ENCODE measurements around the gene TRIM46. TPM values are rescaled to one million over a fixed set of nuclear protein-coding genes. Genes with fewer than 3 reads are reported as not detected.
"Not testable (repeated sequence)": the region's sequence is repeated elsewhere in the genome, so short reads cannot be mapped to it uniquely, and the experiment has no call there.

TRIM46 gene
- polyA plus RNA-seq, 1 donor (not counting 4 experiments of a cell fraction or from before 2014, with no cell fraction given): 1.7 TPM

- FAIRE-seq: no peak
- Histone ChIP-seq H4K20me1 (ENCODE audit: control insufficient read depth, extremely low read depth, insufficient read depth, low read length) (no peaks in the 10 kb centered on the region), H3K27ac (ENCODE audit: control insufficient read depth, insufficient read depth, low read length) (no peak overlapping the region), H3K79me2 (ENCODE audit: control insufficient read depth, insufficient read depth, low read length) (peaks cover 13% of the 10 kb centered on the region), H3K27me3 (ENCODE audit: control insufficient read depth, extremely low read depth, insufficient read depth, low read length) (no peaks in the 10 kb centered on the region), H3K9ac (ENCODE audit: control insufficient read depth, extremely low read depth, insufficient read depth, low read length) (no peak overlapping the region), H3K4me3 (ENCODE audit: control insufficient read depth in 2 of 3, extremely low read depth in 1 of 3, insufficient read depth in 2 of 3, low read depth in 1 of 3, low read length in 3 of 3) (no peak overlapping the region), H3K36me3 (ENCODE audit: control insufficient read depth in 2 of 2, extremely low read depth in 1 of 2, insufficient read depth in 2 of 2, low read length in 2 of 2) (no peaks in the 10 kb centered on the region), H3K4me1 (ENCODE audit: control insufficient read depth, extremely low read depth, insufficient read depth, low read length) (peaks cover 42% of the 10 kb centered on the region), H2AFZ (ENCODE audit: control insufficient read depth, low read length) (no peak overlapping the region), H3K9me1 (ENCODE audit: control insufficient read depth, extremely low read depth, insufficient read depth, low read length) (no peaks in the 10 kb centered on the region), H3K9me3 (ENCODE audit: control insufficient read depth, low read depth, low read length) (no peaks in the 10 kb centered on the region), H3K4me2 (ENCODE audit: control insufficient read depth, extremely low read depth, insufficient read depth, low read depth, low read length) (no peak overlapping the region)
- TF ChIP-seq CTCF (optimal IDR thresholded peaks at IDR 0.05 in 1 of 3, IDR thresholded peaks at IDR 0.05 in 1 of 3, conservative IDR thresholded peaks at IDR 0.05 in 1 of 3; ENCODE audit: extremely low read depth in 1 of 3, insufficient read depth in 2 of 3, low read length in 3 of 3) (no peak), EZH2 (IDR thresholded peaks at IDR 0.05; ENCODE audit: low read length) (no peak)
- dilution Hi-C loops (cut with MboI; ENCODE audit: extremely low pct_ligation_motif_present, low sequenced_read_pairs): no loop called here
- DNase-seq (ENCODE audit: low read depth, low spot score): no peak
These were observed 49.4 kb downstream of the TRIM46 start for GRCh38 chr1:155223047-155223446.

GRCh38 chr1:155225404-155225759 is 51.7 kb downstream of the TRIM46 start:
- H3K4me3 ChIP-seq (ENCODE audit: control insufficient read depth in 2 of 3, extremely low read depth in 1 of 3, insufficient read depth in 2 of 3, low read depth in 1 of 3, low read length in 3 of 3); H2AFZ ChIP-seq (ENCODE audit: control insufficient read depth, low read length); H3K9ac ChIP-seq (ENCODE audit: control insufficient read depth, extremely low read depth, insufficient read depth, low read length); FAIRE-seq; H3K9me3 ChIP-seq (ENCODE audit: control insufficient read depth, low read depth, low read length); dilution Hi-C loops (cut with MboI; ENCODE audit: extremely low pct_ligation_motif_present, low sequenced_read_pairs); DNase-seq (ENCODE audit: low read depth, low spot score); H3K9me1 ChIP-seq (ENCODE audit: control insufficient read depth, extremely low read depth, insufficient read depth, low read length); H4K20me1 ChIP-seq (ENCODE audit: control insufficient read depth, extremely low read depth, insufficient read depth, low read length); H3K36me3 ChIP-seq (ENCODE audit: control insufficient read depth in 2 of 2, extremely low read depth in 1 of 2, insufficient read depth in 2 of 2, low read length in 2 of 2); H3K27me3 ChIP-seq (ENCODE audit: control insufficient read depth, extremely low read depth, insufficient read depth, low read length): not testable (repeated sequence)
- Histone ChIP-seq H3K4me2 (ENCODE audit: control insufficient read depth, extremely low read depth, insufficient read depth, low read depth, low read length) (peak overlapping the region; percentile 19), H3K4me1 (ENCODE audit: control insufficient read depth, extremely low read depth, insufficient read depth, low read length) (peaks cover 37% of the 10 kb centered on the region), H3K27ac (ENCODE audit: control insufficient read depth, insufficient read depth, low read length) (peak overlapping the region; percentile 28), H3K79me2 (ENCODE audit: control insufficient read depth, insufficient read depth, low read length) (peaks cover 13% of the 10 kb centered on the region)

GRCh38 chr1:155226188-155226909 is 52.7 kb downstream of the TRIM46 start:
- Histone ChIP-seq H3K9ac (ENCODE audit: control insufficient read depth, extremely low read depth, insufficient read depth, low read length) (peak overlapping the region; percentile 90), H4K20me1 (ENCODE audit: control insufficient read depth, extremely low read depth, insufficient read depth, low read length) (no peaks in the 10 kb centered on the region), H3K9me1 (ENCODE audit: control insufficient read depth, extremely low read depth, insufficient read depth, low read length) (peaks cover 3% of the 10 kb centered on the region), H2AFZ (ENCODE audit: control insufficient read depth, low read length) (peak overlapping the region; percentile 71), H3K4me1 (ENCODE audit: control insufficient read depth, extremely low read depth, insufficient read depth, low read length) (peaks cover 37% of the 10 kb centered on the region), H3K9me3 (ENCODE audit: control insufficient read depth, low read depth, low read length) (no peaks in the 10 kb centered on the region), H3K27me3 (ENCODE audit: control insufficient read depth, extremely low read depth, insufficient read depth, low read length) (no peaks in the 10 kb centered on the region), H3K4me2 (ENCODE audit: control insufficient read depth, extremely low read depth, insufficient read depth, low read depth, low read length) (peak overlapping the region; percentile 87), H3K36me3 (ENCODE audit: control insufficient read depth in 2 of 2, extremely low read depth in 1 of 2, insufficient read depth in 2 of 2, low read length in 2 of 2) (no peaks in the 10 kb centered on the region), H3K4me3 (ENCODE audit: control insufficient read depth in 2 of 3, extremely low read depth in 1 of 3, insufficient read depth in 2 of 3, low read depth in 1 of 3, low read length in 3 of 3) (peak overlapping the region; percentile 55 to 94 (median 94)), H3K27ac (ENCODE audit: control insufficient read depth, insufficient read depth, low read length) (peak overlapping the region; percentile 87), H3K79me2 (ENCODE audit: control insufficient read depth, insufficient read depth, low read length) (peaks cover 13% of the 10 kb centered on the region)
- dilution Hi-C loops (cut with MboI; ENCODE audit: extremely low pct_ligation_motif_present, low sequenced_read_pairs): no loop called here
- DNase-seq (ENCODE audit: low read depth, low spot score) (no peak), FAIRE-seq (no peak)
- TF ChIP-seq CTCF (optimal IDR thresholded peaks at IDR 0.05 in 1 of 3, IDR thresholded peaks at IDR 0.05 in 1 of 3, conservative IDR thresholded peaks at IDR 0.05 in 1 of 3; ENCODE audit: extremely low read depth in 1 of 3, insufficient read depth in 2 of 3, low read length in 3 of 3) (peak; percentile 50 to 74 (median 54)), EZH2 (IDR thresholded peaks at IDR 0.05; ENCODE audit: low read length) (no peak)

Measured in keratinocyte (primary cell).